ENCODE measurements around the gene PTPN3. TPM values are rescaled to one million over a fixed set of nuclear protein-coding genes. Genes with fewer than 3 reads are reported as not detected.

The PTPN3 gene
- total RNA-seq, 1 donor from 2014 or later = 4.9 TPM

- no peak for DNase-seq (ENCODE audit: extremely low spot score, unreplicated experiment)
- H3K4me1 Mint-ChIP-seq (ENCODE audit: unreplicated experiment) = peaks cover 5% of the 10 kb centered on the region
- H3K4me3 Mint-ChIP-seq = no peak overlapping the region
- no peaks in the 10 kb centered on the region for H3K36me3 Mint-ChIP-seq
- H3K9me3 Mint-ChIP-seq = no peaks in the 10 kb centered on the region
- peaks cover 56% of the 10 kb centered on the region for H3K27me3 Mint-ChIP-seq
- no peak for TF ChIP-seq CTCF (conservative IDR thresholded peaks at IDR 0.05)
- H3K27ac Mint-ChIP-seq = no peak overlapping the region
These were observed 6.6 kb upstream of the PTPN3 start for GRCh38 chr9:109504689-109505088.

DNA sequence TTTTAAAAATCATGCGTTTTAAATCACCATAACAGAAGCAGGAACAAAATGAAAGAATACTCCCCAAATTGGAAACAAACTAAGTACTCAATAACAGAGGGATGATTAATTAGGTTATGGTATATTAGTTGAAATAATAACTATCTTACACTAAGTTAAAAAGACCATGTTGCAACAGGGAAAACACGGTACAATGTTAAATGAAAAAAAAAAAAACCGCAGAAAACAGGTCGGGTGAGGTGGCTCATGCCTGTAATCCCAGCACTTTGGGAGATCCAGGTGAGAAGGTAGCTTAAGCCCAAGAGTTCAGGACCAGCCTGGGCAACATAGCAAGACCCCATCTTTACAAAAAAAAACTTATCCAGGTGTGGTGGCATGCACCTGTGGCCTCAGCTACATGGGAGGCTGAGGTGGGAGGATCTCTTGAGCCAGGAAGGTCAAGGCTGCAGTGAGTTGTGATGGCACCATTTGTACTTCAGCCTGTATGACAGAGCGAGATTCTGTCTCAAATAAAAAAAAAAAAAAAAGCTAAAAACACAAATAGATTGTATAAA, 2.4 kb upstream of the PTPN3 start:
- Mint-ChIP-seq H3K4me3 (peak overlapping the region; percentile 83), H3K27me3 (peaks cover 80% of the 10 kb centered on the region)
- no peak for TF ChIP-seq CTCF (conservative IDR thresholded peaks at IDR 0.05)

GRCh38 chr9:109499631-109500410, 1.7 kb upstream of the PTPN3 start:
- Mint-ChIP-seq H3K4me3 (peak overlapping the region; percentile 87), H3K4me1 (ENCODE audit: unreplicated experiment) (no peaks in the 10 kb centered on the region), H3K36me3 (no peaks in the 10 kb centered on the region), H3K27ac (no peak overlapping the region), H3K9me3 (no peaks in the 10 kb centered on the region), H3K27me3 (peaks cover 84% of the 10 kb centered on the region)
- DNase-seq (ENCODE audit: extremely low spot score, unreplicated experiment) = no peak
- TF ChIP-seq CTCF (conservative IDR thresholded peaks at IDR 0.05) = no peak

More for the DNA sequence above, 2.4 kb upstream of the PTPN3 start:
- no peak overlapping the region for H3K27ac Mint-ChIP-seq
- no peaks in the 10 kb centered on the region for H3K36me3 Mint-ChIP-seq
- no peaks in the 10 kb centered on the region for H3K9me3 Mint-ChIP-seq
- no peaks in the 10 kb centered on the region for H3K4me1 Mint-ChIP-seq (ENCODE audit: unreplicated experiment)
- DNase-seq (ENCODE audit: extremely low spot score, unreplicated experiment) = no peak

- Mint-ChIP-seq H3K27me3 (peaks cover 86% of the 10 kb centered on the region), H3K4me3 (peak overlapping the region; percentile 87), H3K36me3 (no peaks in the 10 kb centered on the region), H3K4me1 (ENCODE audit: unreplicated experiment) (no peaks in the 10 kb centered on the region), H3K27ac (peak overlapping the region; percentile 34), H3K9me3 (no peaks in the 10 kb centered on the region)
- DNase-seq (ENCODE audit: extremely low spot score, unreplicated experiment) = no peak
- no peak for TF ChIP-seq CTCF (conservative IDR thresholded peaks at IDR 0.05)
These were observed 1.1 kb upstream of the PTPN3 start for GRCh38 chr9:109499093-109499630.

- H3K36me3 Mint-ChIP-seq = no peaks in the 10 kb centered on the region
- H3K27me3 Mint-ChIP-seq = peaks cover 76% of the 10 kb centered on the region
- no peak for TF ChIP-seq CTCF (conservative IDR thresholded peaks at IDR 0.05)
- peak overlapping the region; percentile 34 for H3K27ac Mint-ChIP-seq
- H3K4me1 Mint-ChIP-seq (ENCODE audit: unreplicated experiment) = no peaks in the 10 kb centered on the region
- no peaks in the 10 kb centered on the region for H3K9me3 Mint-ChIP-seq
- no peak for DNase-seq (ENCODE audit: extremely low spot score, unreplicated experiment)
- peak overlapping the region; percentile 83 for H3K4me3 Mint-ChIP-seq
These were observed 617 bp downstream of the PTPN3 start for GRCh38 chr9:109497226-109498153.
